Measurements from ENCODE around the gene UBN1.
A peak's percentile ranks its signal among the peaks of the same experiment; 100 is the strongest.

Gene UBN1

GRCh38 chr16:4860727-4861342, 13.6 kb downstream of the UBN1 start:
- H3K4me1 Mint-ChIP-seq (ENCODE audit: low read depth) = peaks cover 3% of the 10 kb centered on the region
- H3K4me3 Mint-ChIP-seq = no peak overlapping the region
- H3K36me3 Mint-ChIP-seq (ENCODE audit: low read depth) = peaks cover 51% of the 10 kb centered on the region
- no peak overlapping the region for H3K27ac Mint-ChIP-seq
- no peak for DNase-seq (ENCODE audit: low spot score)
- no peaks in the 10 kb centered on the region for H3K9me3 Mint-ChIP-seq
- H3K27me3 Mint-ChIP-seq (ENCODE audit: low read depth) = no peaks in the 10 kb centered on the region

- no peak overlapping the region for H3K4me3 Mint-ChIP-seq
- peak overlapping the region; percentile 44 for H3K27ac Mint-ChIP-seq
- H3K4me1 Mint-ChIP-seq (ENCODE audit: low read depth) = peaks cover 3% of the 10 kb centered on the region
- no peaks in the 10 kb centered on the region for H3K27me3 Mint-ChIP-seq (ENCODE audit: low read depth)
- no peaks in the 10 kb centered on the region for H3K9me3 Mint-ChIP-seq
- peaks cover 48% of the 10 kb centered on the region for H3K36me3 Mint-ChIP-seq (ENCODE audit: low read depth)
- DNase-seq (ENCODE audit: low spot score) = no peak
These were observed 15.4 kb downstream of the UBN1 start for GRCh38 chr16:4862639-4863038.

GRCh38 chr16:4864728-4865127, 17.4 kb downstream of the UBN1 start:
- Mint-ChIP-seq H3K9me3 (no peaks in the 10 kb centered on the region), H3K36me3 (ENCODE audit: low read depth) (peaks cover 45% of the 10 kb centered on the region), H3K4me1 (ENCODE audit: low read depth) (peaks cover 4% of the 10 kb centered on the region), H3K27ac (no peak overlapping the region), H3K4me3 (no peak overlapping the region), H3K27me3 (ENCODE audit: low read depth) (no peaks in the 10 kb centered on the region)
- no peak for DNase-seq (ENCODE audit: low spot score)

- no peak overlapping the region for H3K4me3 Mint-ChIP-seq
- H3K36me3 Mint-ChIP-seq (ENCODE audit: low read depth) = peaks cover 46% of the 10 kb centered on the region
- no peaks in the 10 kb centered on the region for H3K27me3 Mint-ChIP-seq (ENCODE audit: low read depth)
- no peaks in the 10 kb centered on the region for H3K9me3 Mint-ChIP-seq
- no peak overlapping the region for H3K27ac Mint-ChIP-seq
- DNase-seq (ENCODE audit: low spot score) = no peak
- peaks cover 4% of the 10 kb centered on the region for H3K4me1 Mint-ChIP-seq (ENCODE audit: low read depth)
These were observed 18.1 kb downstream of the UBN1 start for GRCh38 chr16:4865231-4865860.

- Mint-ChIP-seq H3K36me3 (ENCODE audit: low read depth) (peaks cover 49% of the 10 kb centered on the region), H3K27me3 (ENCODE audit: low read depth) (no peaks in the 10 kb centered on the region), H3K27ac (no peak overlapping the region), H3K4me1 (ENCODE audit: low read depth) (peaks cover 4% of the 10 kb centered on the region), H3K4me3 (no peak overlapping the region), H3K9me3 (no peaks in the 10 kb centered on the region)
- no peak for DNase-seq (ENCODE audit: low spot score)
These were observed 19.3 kb downstream of the UBN1 start for GRCh38 chr16:4866586-4866985.

GRCh38 chr16:4868026-4868425, 20.7 kb downstream of the UBN1 start:
- DNase-seq (ENCODE audit: low spot score) = no peak
- peaks cover 46% of the 10 kb centered on the region for H3K36me3 Mint-ChIP-seq (ENCODE audit: low read depth)
- no peak overlapping the region for H3K4me3 Mint-ChIP-seq
- H3K4me1 Mint-ChIP-seq (ENCODE audit: low read depth) = peaks cover 1% of the 10 kb centered on the region
- H3K9me3 Mint-ChIP-seq = no peaks in the 10 kb centered on the region
- H3K27ac Mint-ChIP-seq = peak overlapping the region; percentile 14
- no peaks in the 10 kb centered on the region for H3K27me3 Mint-ChIP-seq (ENCODE audit: low read depth)

- H3K36me3 Mint-ChIP-seq (ENCODE audit: low read depth) = peaks cover 50% of the 10 kb centered on the region
- DNase-seq (ENCODE audit: low spot score) = no peak
- no peaks in the 10 kb centered on the region for H3K9me3 Mint-ChIP-seq
- H3K4me3 Mint-ChIP-seq = no peak overlapping the region
- H3K27ac Mint-ChIP-seq = peak overlapping the region; percentile 2
- H3K27me3 Mint-ChIP-seq (ENCODE audit: low read depth) = no peaks in the 10 kb centered on the region
- peaks cover 1% of the 10 kb centered on the region for H3K4me1 Mint-ChIP-seq (ENCODE audit: low read depth)
These were observed 21.3 kb downstream of the UBN1 start for GRCh38 chr16:4868535-4868934.

GRCh38 chr16:4869147-4869805, 22.0 kb downstream of the UBN1 start:
- DNase-seq (ENCODE audit: low spot score) = no peak
- Mint-ChIP-seq H3K4me3 (no peak overlapping the region), H3K36me3 (ENCODE audit: low read depth) (peaks cover 51% of the 10 kb centered on the region), H3K27me3 (ENCODE audit: low read depth) (no peaks in the 10 kb centered on the region), H3K9me3 (no peaks in the 10 kb centered on the region), H3K4me1 (ENCODE audit: low read depth) (peaks cover 1% of the 10 kb centered on the region), H3K27ac (no peak overlapping the region)

- Mint-ChIP-seq H3K4me3 (no peak overlapping the region), H3K4me1 (ENCODE audit: low read depth) (peaks cover 1% of the 10 kb centered on the region), H3K27ac (no peak overlapping the region), H3K27me3 (ENCODE audit: low read depth) (no peaks in the 10 kb centered on the region), H3K36me3 (ENCODE audit: low read depth) (peaks cover 57% of the 10 kb centered on the region), H3K9me3 (no peaks in the 10 kb centered on the region)
- no peak for DNase-seq (ENCODE audit: low spot score)
These were observed 22.9 kb downstream of the UBN1 start for GRCh38 chr16:4870138-4870671.

GRCh38 chr16:4871071-4871470, 23.8 kb downstream of the UBN1 start:
- H3K27me3 Mint-ChIP-seq (ENCODE audit: low read depth) = no peaks in the 10 kb centered on the region
- H3K9me3 Mint-ChIP-seq = no peaks in the 10 kb centered on the region
- H3K4me3 Mint-ChIP-seq = no peak overlapping the region
- DNase-seq (ENCODE audit: low spot score) = no peak
- peaks cover 1% of the 10 kb centered on the region for H3K4me1 Mint-ChIP-seq (ENCODE audit: low read depth)
- H3K36me3 Mint-ChIP-seq (ENCODE audit: low read depth) = peaks cover 62% of the 10 kb centered on the region
- H3K27ac Mint-ChIP-seq = no peak overlapping the region

GRCh38 chr16:4873091-4873490, 25.8 kb downstream of the UBN1 start:
- no peaks in the 10 kb centered on the region for H3K9me3 Mint-ChIP-seq
- no peak overlapping the region for H3K4me3 Mint-ChIP-seq
- DNase-seq (ENCODE audit: low spot score) = no peak
- H3K27me3 Mint-ChIP-seq (ENCODE audit: low read depth) = no peaks in the 10 kb centered on the region
- peaks cover 65% of the 10 kb centered on the region for H3K36me3 Mint-ChIP-seq (ENCODE audit: low read depth)
- H3K27ac Mint-ChIP-seq = no peak overlapping the region
- H3K4me1 Mint-ChIP-seq (ENCODE audit: low read depth) = peaks cover 1% of the 10 kb centered on the region

GRCh38 chr16:4874666-4875065, 27.4 kb downstream of the UBN1 start:
- Mint-ChIP-seq H3K4me1 (ENCODE audit: low read depth) (no peaks in the 10 kb centered on the region), H3K27me3 (ENCODE audit: low read depth) (no peaks in the 10 kb centered on the region), H3K4me3 (no peak overlapping the region), H3K27ac (no peak overlapping the region), H3K9me3 (no peaks in the 10 kb centered on the region), H3K36me3 (ENCODE audit: low read depth) (peaks cover 59% of the 10 kb centered on the region)
- no peak for DNase-seq (ENCODE audit: low spot score)

- no peak overlapping the region for H3K4me3 Mint-ChIP-seq
- H3K4me1 Mint-ChIP-seq (ENCODE audit: low read depth) = no peaks in the 10 kb centered on the region
- peaks cover 48% of the 10 kb centered on the region for H3K36me3 Mint-ChIP-seq (ENCODE audit: low read depth)
- no peak overlapping the region for H3K27ac Mint-ChIP-seq
- H3K27me3 Mint-ChIP-seq (ENCODE audit: low read depth) = no peaks in the 10 kb centered on the region
- H3K9me3 Mint-ChIP-seq = no peaks in the 10 kb centered on the region
- no peak for DNase-seq (ENCODE audit: low spot score)
These were observed 29.5 kb downstream of the UBN1 start for GRCh38 chr16:4876646-4877379.

- H3K4me3 Mint-ChIP-seq = no peak overlapping the region
- no peaks in the 10 kb centered on the region for H3K27me3 Mint-ChIP-seq (ENCODE audit: low read depth)
- H3K4me1 Mint-ChIP-seq (ENCODE audit: low read depth) = no peaks in the 10 kb centered on the region
- no peaks in the 10 kb centered on the region for H3K9me3 Mint-ChIP-seq
- no peak overlapping the region for H3K27ac Mint-ChIP-seq
- peaks cover 45% of the 10 kb centered on the region for H3K36me3 Mint-ChIP-seq (ENCODE audit: low read depth)
- no peak for DNase-seq (ENCODE audit: low spot score)
These were observed 30.1 kb downstream of the UBN1 start for GRCh38 chr16:4877380-4877685.

Data from T-helper 2 cell treated with Interferon-gamma antibody and Interleukin-4, amounts not matched to agents 5 μg/mL and 100 μg/mL, for 36 hours (primary cell).